GM18867 (cell line): ENCODE results near the gene PROB1.
"Not testable (repeated sequence)": the region's sequence is repeated elsewhere in the genome, so short reads cannot be mapped to it uniquely, and the experiment has no call there.

Experiments used
- ATAC-seq: cut with Tn5 transposase; IDR thresholded peaks from one replicate; pipeline ENCODE4 v1.9.1; 2021; ENCODE audit warnings: mild to moderate bottlenecking, moderate library complexity; ENCODE audit not compliant: unreplicated experiment

The PROB1 gene

GRCh38 chr5:139381837-139382761 is 12.8 kb downstream of the PROB1 start:
- ATAC-seq: no peak

- ATAC-seq: no peak
These were observed 15.1 kb downstream of the PROB1 start for GRCh38 chr5:139379626-139380449.

- no peak for ATAC-seq
These were observed 16.0 kb downstream of the PROB1 start for GRCh38 chr5:139378941-139379361.

- no peak for ATAC-seq
These were observed 16.6 kb downstream of the PROB1 start for GRCh38 chr5:139378101-139378825.

- ATAC-seq: no peak
These were observed 17.7 kb downstream of the PROB1 start for GRCh38 chr5:139377226-139377625.

- ATAC-seq: no peak
These were observed 18.5 kb downstream of the PROB1 start for GRCh38 chr5:139376364-139376763.

- ATAC-seq: no peak
These were observed 20.0 kb downstream of the PROB1 start for GRCh38 chr5:139374909-139375308.

GRCh38 chr5:139371482-139372435 is 23.1 kb downstream of the PROB1 start:
- ATAC-seq: no peak

- no peak for ATAC-seq
These were observed 25.7 kb downstream of the PROB1 start for GRCh38 chr5:139369181-139369580.

GRCh38 chr5:139368613-139369012 is 26.3 kb downstream of the PROB1 start:
- ATAC-seq: no peak

- ATAC-seq: no peak
These were observed 30.4 kb downstream of the PROB1 start for GRCh38 chr5:139364466-139364865.

- no peak for ATAC-seq
These were observed 31.0 kb downstream of the PROB1 start for GRCh38 chr5:139363937-139364336.

- no peak for ATAC-seq
These were observed 33.0 kb downstream of the PROB1 start for GRCh38 chr5:139361835-139362429.

GRCh38 chr5:139360384-139360783 is 34.5 kb downstream of the PROB1 start:
- ATAC-seq: no peak

GRCh38 chr5:139358064-139358463 is 36.8 kb downstream of the PROB1 start:
- no peak for ATAC-seq

- not testable (repeated sequence) for ATAC-seq
These were observed 39.0 kb downstream of the PROB1 start for GRCh38 chr5:139355900-139356299.

- no peak for ATAC-seq
These were observed 40.7 kb downstream of the PROB1 start for GRCh38 chr5:139354186-139354585.

- not testable (repeated sequence) for ATAC-seq
These were observed 47.0 kb downstream of the PROB1 start for GRCh38 chr5:139347863-139348262.

- ATAC-seq: not testable (repeated sequence)
These were observed 49.5 kb downstream of the PROB1 start for GRCh38 chr5:139345442-139345841.

- no peak for ATAC-seq
These were observed 50.7 kb downstream of the PROB1 start for GRCh38 chr5:139344177-139344576.
